ENCODE measurements around the gene PPP1R7. TPM values are rescaled to one million over a fixed set of nuclear protein-coding genes. Genes with fewer than 3 reads are reported as not detected.

PPP1R7 gene
- total and polyA plus RNA-seq, 8 donors = 21.5 to 38.7 (median 31.5) TPM

DNA sequence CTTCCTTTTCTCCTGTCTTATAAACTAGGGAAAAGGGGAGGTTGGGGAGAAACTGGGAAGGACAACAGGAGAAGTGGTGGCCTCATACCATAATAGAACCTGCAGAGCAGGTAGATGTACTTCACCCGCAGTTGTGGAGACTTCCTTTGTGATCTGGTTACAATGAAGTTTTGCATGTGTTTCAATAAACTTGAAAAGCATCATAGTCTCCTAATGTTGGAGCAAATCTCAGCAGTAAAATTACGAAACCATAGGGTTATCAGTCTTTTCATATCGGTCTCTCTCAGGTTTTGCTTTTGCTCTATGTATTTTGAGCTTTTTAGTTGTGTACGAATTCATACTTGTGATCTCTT, 68.7 kb downstream of the PPP1R7 start:
- Histone ChIP-seq H3K9me3 (no peaks in the 10 kb centered on the region), H3K36me3 (no peaks in the 10 kb centered on the region), H3K4me3 (peak overlapping the region in 3 of 4 donors; percentile 31 to 56 (median 38)), H3K4me1 (peaks cover 0 to 12% (median 10%) of the 10 kb centered on the region in 3 donors), H3K27me3 (no peaks in the 10 kb centered on the region), H3K27ac (no peak overlapping the region)
- DNase-seq (no peak), ATAC-seq (no peak), FAIRE-seq (no peak)
- intact Hi-C loops (cut with DNase I) = no loop called here
- WGBS, 2 donors = 22 to 25% methylated on average over 4 of the region's 4 CpGs
- TF ChIP-seq, protein P1, sequence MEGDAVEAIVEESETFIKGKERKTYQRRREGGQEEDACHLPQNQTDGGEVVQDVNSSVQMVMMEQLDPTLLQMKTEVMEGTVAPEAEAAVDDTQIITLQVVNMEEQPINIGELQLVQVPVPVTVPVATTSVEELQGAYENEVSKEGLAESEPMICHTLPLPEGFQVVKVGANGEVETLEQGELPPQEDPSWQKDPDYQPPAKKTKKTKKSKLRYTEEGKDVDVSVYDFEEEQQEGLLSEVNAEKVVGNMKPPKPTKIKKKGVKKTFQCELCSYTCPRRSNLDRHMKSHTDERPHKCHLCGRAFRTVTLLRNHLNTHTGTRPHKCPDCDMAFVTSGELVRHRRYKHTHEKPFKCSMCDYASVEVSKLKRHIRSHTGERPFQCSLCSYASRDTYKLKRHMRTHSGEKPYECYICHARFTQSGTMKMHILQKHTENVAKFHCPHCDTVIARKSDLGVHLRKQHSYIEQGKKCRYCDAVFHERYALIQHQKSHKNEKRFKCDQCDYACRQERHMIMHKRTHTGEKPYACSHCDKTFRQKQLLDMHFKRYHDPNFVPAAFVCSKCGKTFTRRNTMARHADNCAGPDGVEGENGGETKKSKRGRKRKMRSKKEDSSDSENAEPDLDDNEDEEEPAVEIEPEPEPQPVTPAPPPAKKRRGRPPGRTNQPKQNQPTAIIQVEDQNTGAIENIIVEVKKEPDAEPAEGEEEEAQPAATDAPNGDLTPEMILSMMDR (IDR thresholded peaks at IDR 0.05) = no peak

DNA sequence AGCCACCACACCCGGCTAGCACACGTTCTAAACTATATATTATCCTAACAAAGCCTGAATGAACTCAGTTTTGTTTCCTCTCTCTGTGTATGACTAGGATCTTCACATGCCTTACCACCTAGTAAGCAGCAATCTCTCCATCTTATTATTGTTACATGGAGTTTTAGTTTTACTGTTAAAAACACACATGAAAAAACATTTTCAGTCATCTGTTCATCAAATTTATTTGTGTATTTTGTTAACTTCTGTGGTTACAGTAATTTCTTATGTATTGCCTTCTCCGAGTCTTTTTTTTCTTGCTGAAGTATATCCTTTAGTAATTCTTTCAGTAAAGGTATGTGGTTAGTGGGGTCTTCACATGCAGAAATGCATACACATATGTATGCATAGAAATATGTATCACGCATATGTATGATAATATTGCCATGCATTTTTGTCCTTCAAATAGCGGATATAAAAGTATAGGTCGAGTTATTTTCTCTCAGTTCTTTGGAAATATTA, 69.6 kb downstream of the PPP1R7 start:
- H3K4me1 ChIP-seq = peaks cover 0 to 12% (median 10%) of the 10 kb centered on the region in 3 donors
- intact Hi-C loops (cut with DNase I) = no loop called here
- H3K27ac ChIP-seq = no peak overlapping the region
- no peak overlapping the region for H3K4me3 ChIP-seq
- WGBS, 2 donors = 81 to 94% methylated on average over 6 of the region's 6 CpGs
- no peak for DNase-seq
- no peak for FAIRE-seq
- H3K9me3 ChIP-seq = no peaks in the 10 kb centered on the region
- TF ChIP-seq, protein P1 (IDR thresholded peaks at IDR 0.05) = no peak
- H3K36me3 ChIP-seq = no peaks in the 10 kb centered on the region
- ATAC-seq = no peak
- H3K27me3 ChIP-seq = no peaks in the 10 kb centered on the region

- Histone ChIP-seq H3K9me3 (no peaks in the 10 kb centered on the region), H3K36me3 (peaks cover 0 to 19% (median 12%) of the 10 kb centered on the region in 3 donors), H3K27me3 (no peaks in the 10 kb centered on the region), H3K4me3 (no peak overlapping the region), H3K27ac (no peak overlapping the region), H3K4me1 (peaks cover 0 to 11% (median 10%) of the 10 kb centered on the region in 3 donors)
- TF ChIP-seq, protein P1 (IDR thresholded peaks at IDR 0.05) = no peak
- intact Hi-C loops (cut with DNase I) = no loop called here
- ATAC-seq (peak; percentile 24 to 47 (median 40)), FAIRE-seq (no peak), DNase-seq (peak in 3 of 6 donors; percentile 40 to 68 (median 58))
- 52 to 59% methylated on average over 23 of the region's 23 CpGs for WGBS, 2 donors
Measured at GRCh38 chr2:241223211-241224017, 73.1 kb downstream of the PPP1R7 start.

- ATAC-seq (peak; percentile 22 to 48 (median 37)), FAIRE-seq (no peak), DNase-seq (peak in 3 of 6 donors; percentile 47 to 74 (median 64))
- TF ChIP-seq, protein P1 (IDR thresholded peaks at IDR 0.05) = no peak
- Histone ChIP-seq H3K4me3 (no peak overlapping the region), H3K36me3 (peaks cover 0 to 28% (median 21%) of the 10 kb centered on the region in 3 donors), H3K27ac (no peak overlapping the region), H3K4me1 (peaks cover 0 to 3% (median 3%) of the 10 kb centered on the region in 3 donors), H3K9me3 (no peaks in the 10 kb centered on the region), H3K27me3 (no peaks in the 10 kb centered on the region)
- 28% methylated on average over 26 of the region's 26 CpGs for WGBS, 2 donors
- intact Hi-C loops (cut with DNase I) = no loop called here
Measured at GRCh38 chr2:241224018-241224850, 74.0 kb downstream of the PPP1R7 start.
